HUES6 (cell line): ENCODE data around the gene STARD7.
"Not testable (repeated sequence)": the region's sequence is repeated elsewhere in the genome, so short reads cannot be mapped to it uniquely, and the experiment has no call there.

Experiments used
- H3K27ac ChIP-seq: 2 replicates; pipeline ENCODE4 v1.7.0; 2013; ENCODE audit warnings: low read depth, mild to moderate bottlenecking, low read length, inconsistent platforms
- H3K27me3 ChIP-seq: 2 replicates; pipeline ENCODE4 v1.6.1; 2013; ENCODE audit warnings: low read length; ENCODE audit not compliant: control insufficient read depth, insufficient read depth
- H3K36me3 ChIP-seq: 2 replicates; pipeline ENCODE4 v1.6.1; 2013; ENCODE audit warnings: low read length; ENCODE audit not compliant: control insufficient read depth, insufficient read depth
- H3K4me1 ChIP-seq: 2 replicates; pipeline ENCODE4 v1.6.1; 2013; ENCODE audit warnings: low read length; ENCODE audit not compliant: control insufficient read depth, insufficient read depth
- H3K4me3 ChIP-seq: 2 replicates; pipeline ENCODE4 v1.5.1; 2013; ENCODE audit warnings: low read depth, low read length
- H3K9ac ChIP-seq: one replicate; pipeline ENCODE4 v1.6.1; 2013; ENCODE audit warnings: mild to moderate bottlenecking, low read length
- H3K9me3 ChIP-seq: 2 replicates; pipeline ENCODE4 v1.6.1; 2013; ENCODE audit warnings: low read depth, low read length; ENCODE audit not compliant: control insufficient read depth, insufficient read depth

The STARD7 gene

GRCh38 chr2:96160366-96160765 is 48.3 kb downstream of the STARD7 start:
- H3K9me3 ChIP-seq, H3K9ac ChIP-seq, H3K27ac ChIP-seq, H3K36me3 ChIP-seq, H3K4me3 ChIP-seq, H3K27me3 ChIP-seq: not testable (repeated sequence)
- H3K4me1 ChIP-seq = peaks cover 10% of the 10 kb centered on the region; the same call in 1 of the 2 replicates

- no peaks in the 10 kb centered on the region for H3K36me3 ChIP-seq
- no peaks in the 10 kb centered on the region for H3K9me3 ChIP-seq
- peaks cover 10% of the 10 kb centered on the region; the same call in 1 of the 2 replicates for H3K4me1 ChIP-seq
- no peak overlapping the region for H3K4me3 ChIP-seq
- H3K27ac ChIP-seq = no peak overlapping the region
- H3K27me3 ChIP-seq = no peaks in the 10 kb centered on the region
- H3K9ac ChIP-seq = no peak overlapping the region
These were observed 49.4 kb downstream of the STARD7 start for GRCh38 chr2:96159084-96159830.

DNA sequence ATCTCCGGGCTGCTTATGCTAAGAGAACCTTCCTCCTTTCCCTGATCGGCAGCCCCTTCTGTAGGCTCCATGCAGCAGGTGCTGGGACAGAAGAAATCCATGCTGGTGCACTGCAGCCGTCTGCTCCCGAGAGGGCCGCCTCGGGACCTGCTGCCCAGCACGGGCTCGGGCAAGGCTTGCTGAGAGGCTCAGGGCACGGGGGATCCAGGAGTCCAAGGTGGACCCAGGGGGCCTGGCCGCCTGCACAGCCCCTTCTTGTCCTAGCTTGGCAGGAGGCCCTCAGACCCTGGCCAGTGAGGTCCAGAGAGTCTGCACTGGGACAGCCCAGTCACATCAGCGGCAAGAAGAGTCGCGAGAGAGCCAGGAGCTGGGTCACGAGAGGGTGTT is 50.1 kb downstream of the STARD7 start:
- H3K27ac ChIP-seq = no peak overlapping the region
- peaks cover 10% of the 10 kb centered on the region; the same call in 1 of the 2 replicates for H3K4me1 ChIP-seq
- no peaks in the 10 kb centered on the region for H3K36me3 ChIP-seq
- H3K27me3 ChIP-seq = no peaks in the 10 kb centered on the region
- no peaks in the 10 kb centered on the region for H3K9me3 ChIP-seq
- H3K4me3 ChIP-seq = no peak overlapping the region
- H3K9ac ChIP-seq = no peak overlapping the region

DNA sequence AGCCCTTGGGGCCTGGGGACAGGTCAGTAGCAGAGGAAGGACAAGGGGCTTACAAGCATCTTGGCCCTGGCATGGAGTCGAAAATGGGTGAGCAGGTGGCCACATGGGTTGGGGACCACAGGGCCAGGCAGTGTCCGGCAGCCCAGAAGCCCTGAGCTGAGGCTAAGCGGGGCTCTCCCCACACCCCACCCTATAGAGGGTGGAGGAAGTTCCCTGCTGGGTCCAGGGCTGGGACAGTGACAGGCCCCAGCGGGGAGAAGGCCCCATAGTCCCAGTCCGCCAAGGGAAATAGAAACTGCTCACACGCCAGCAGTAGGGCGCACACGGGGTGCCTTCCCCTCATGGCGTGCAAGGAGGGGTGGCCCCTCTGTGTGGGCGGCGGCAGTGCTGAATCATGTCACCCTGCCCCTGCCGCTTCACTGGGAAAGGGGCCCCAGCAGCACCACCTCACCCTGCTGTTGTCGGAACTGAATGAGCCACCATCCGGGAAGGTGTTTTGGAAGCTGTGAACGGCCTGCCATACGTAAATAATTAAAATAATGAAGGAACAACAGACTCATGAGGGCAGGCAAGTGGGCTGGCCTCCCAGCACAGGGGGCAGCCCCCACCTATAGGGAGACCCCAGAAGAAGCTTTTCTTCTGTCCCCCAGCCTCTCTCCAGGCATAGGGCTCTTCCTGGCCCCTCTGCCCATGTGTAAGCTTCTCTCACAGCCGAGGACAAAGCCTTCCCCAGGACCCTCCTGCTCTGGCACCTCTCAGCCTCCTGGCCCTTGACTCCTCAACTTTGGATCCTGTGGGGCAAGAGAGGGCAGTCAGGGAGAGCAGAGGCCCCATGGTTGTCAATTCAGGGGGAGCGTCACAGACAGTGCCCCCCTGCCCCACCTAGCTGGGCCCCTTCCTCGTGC is 50.7 kb downstream of the STARD7 start:
- Histone ChIP-seq H3K9ac (no peak overlapping the region), H3K4me3 (no peak overlapping the region), H3K27me3 (no peaks in the 10 kb centered on the region), H3K4me1 (peaks cover 10% of the 10 kb centered on the region; the same call in 1 of the 2 replicates), H3K9me3 (no peaks in the 10 kb centered on the region), H3K27ac (no peak overlapping the region), H3K36me3 (no peaks in the 10 kb centered on the region)

DNA sequence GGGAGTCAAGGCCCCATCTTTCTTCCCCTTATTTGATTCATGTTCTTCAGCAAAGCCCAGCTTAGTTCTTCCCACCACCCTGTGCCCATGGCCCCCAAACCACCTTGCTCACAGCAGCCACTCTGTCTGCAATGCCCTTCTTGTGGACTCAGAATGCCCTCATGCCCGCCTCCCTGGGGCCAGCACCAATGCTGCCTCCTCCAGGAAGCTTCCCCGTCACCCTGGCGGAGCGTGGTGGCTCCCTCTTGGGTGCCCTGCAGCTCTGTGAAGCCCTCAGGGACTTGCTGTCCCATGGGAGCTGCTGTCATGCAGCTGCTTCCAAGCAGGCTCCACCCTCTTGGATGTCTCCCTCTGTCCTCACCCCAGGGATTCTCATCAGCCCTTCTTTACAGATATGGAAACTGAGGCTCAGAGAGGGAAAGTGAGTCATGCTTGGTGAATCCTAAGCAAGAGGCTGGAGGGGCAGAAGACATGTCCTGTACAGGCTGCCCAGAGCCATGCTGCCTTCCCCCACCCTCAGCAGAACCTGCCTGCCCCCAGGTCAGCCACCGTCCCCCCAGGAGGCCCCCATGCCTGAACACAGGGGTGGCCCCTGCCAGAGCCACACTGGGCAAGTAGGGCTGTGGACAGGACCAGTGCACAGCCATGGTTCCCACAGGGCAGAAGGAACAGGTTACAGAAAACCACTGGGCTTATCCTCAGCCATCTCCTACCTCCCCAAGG is 51.5 kb downstream of the STARD7 start:
- Histone ChIP-seq H3K27ac (no peak overlapping the region), H3K27me3 (no peaks in the 10 kb centered on the region), H3K4me1 (peaks cover 15% of the 10 kb centered on the region; the same call in 1 of the 2 replicates), H3K4me3 (no peak overlapping the region), H3K9me3 (no peaks in the 10 kb centered on the region), H3K9ac (no peak overlapping the region), H3K36me3 (no peaks in the 10 kb centered on the region)

GRCh38 chr2:96156011-96156820 is 52.4 kb downstream of the STARD7 start:
- Histone ChIP-seq H3K4me3 (no peak overlapping the region), H3K9ac (no peak overlapping the region), H3K9me3 (no peaks in the 10 kb centered on the region), H3K27ac (no peak overlapping the region), H3K36me3 (no peaks in the 10 kb centered on the region), H3K27me3 (no peaks in the 10 kb centered on the region), H3K4me1 (peaks cover 16% of the 10 kb centered on the region; the same call in 1 of the 2 replicates)

GRCh38 chr2:96154506-96155380 is 53.9 kb downstream of the STARD7 start:
- Histone ChIP-seq H3K27me3 (no peaks in the 10 kb centered on the region), H3K4me1 (peaks cover 16% of the 10 kb centered on the region; the same call in 1 of the 2 replicates)

GRCh38 chr2:96153991-96154431 is 54.6 kb downstream of the STARD7 start:
- Histone ChIP-seq H3K27me3 (no peaks in the 10 kb centered on the region), H3K9ac (no peak overlapping the region), H3K4me3 (no peak overlapping the region), H3K4me1 (peaks cover 17% of the 10 kb centered on the region), H3K9me3 (no peaks in the 10 kb centered on the region), H3K36me3 (no peaks in the 10 kb centered on the region), H3K27ac (no peak overlapping the region)

More at GRCh38 chr2:96154506-96155380, 53.9 kb downstream of the STARD7 start:
- Histone ChIP-seq H3K9me3 (no peaks in the 10 kb centered on the region), H3K27ac (no peak overlapping the region), H3K4me3 (no peak overlapping the region), H3K9ac (no peak overlapping the region), H3K36me3 (no peaks in the 10 kb centered on the region)

DNA sequence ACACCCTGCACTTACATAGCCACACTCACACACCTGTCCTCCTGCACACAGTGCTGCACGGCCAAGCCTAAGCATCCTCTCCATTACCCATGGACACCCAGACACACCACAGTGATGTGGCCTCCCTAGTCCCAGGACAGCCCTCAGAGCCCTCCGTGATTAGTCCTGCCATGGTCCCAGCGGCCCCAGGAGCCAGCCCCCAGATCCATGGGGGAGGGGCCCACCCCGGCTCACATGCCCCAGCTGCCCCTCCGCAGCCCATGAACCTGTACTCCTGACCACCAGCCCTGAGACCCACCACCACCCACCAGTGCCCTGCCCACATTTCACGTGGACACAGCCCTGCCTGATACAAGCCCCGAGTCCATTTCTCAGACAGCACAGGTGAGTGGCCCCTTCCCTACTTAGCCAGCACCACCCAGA is 55.3 kb downstream of the STARD7 start:
- Histone ChIP-seq H3K27ac (no peak overlapping the region), H3K9me3 (no peaks in the 10 kb centered on the region), H3K4me3 (no peak overlapping the region), H3K27me3 (no peaks in the 10 kb centered on the region), H3K4me1 (peaks cover 23% of the 10 kb centered on the region), H3K36me3 (no peaks in the 10 kb centered on the region), H3K9ac (no peak overlapping the region)
